Activated naive CD8-positive, alpha-beta T cell treated with anti-CD3 and anti-CD28 coated beads, Interleukin-2, amount 50 U/mL, for 24 hours (primary cell): ENCODE data around the gene LRR1.

ENCODE experiments used
- ATAC-seq: fragments of 150-1000 bp; cut with Tn5 transposase; one replicate; pipeline ENCODE4 v1.10.0; 2021
- DNase-seq: peaks from one replicate; pipeline ENCODE4 v3.0.0; 2021
- H3K27ac Mint-ChIP-seq: one replicate; pipeline ENCODE4 v1.8.0; 2021; ENCODE audit warnings: mild to moderate bottlenecking, mixed read lengths
- H3K27me3 Mint-ChIP-seq: one replicate; pipeline ENCODE4 v1.8.0; 2021; ENCODE audit warnings: mixed read lengths
- H3K36me3 Mint-ChIP-seq: one replicate; pipeline ENCODE4 v1.8.0; 2021; ENCODE audit warnings: low read depth, mixed read lengths
- H3K4me1 Mint-ChIP-seq: one replicate; pipeline ENCODE4 v1.8.0; 2021; ENCODE audit warnings: mixed read lengths
- H3K4me3 Mint-ChIP-seq: one replicate; pipeline ENCODE4 v1.8.0; 2021; ENCODE audit warnings: mild to moderate bottlenecking, moderate library complexity, mixed read lengths
- H3K9me3 Mint-ChIP-seq: one replicate; pipeline ENCODE4 v1.8.0; 2021; ENCODE audit warnings: mixed read lengths

Gene LRR1

GRCh38 chr14:49598485-49599300, at the start of gene LRR1:
LRR1 (plus strand) TSS chr14:49598940; CDS start chr14:49599021, 81 bp downstream.
- Mint-ChIP-seq H3K27ac (peak within 1 kb of the TSS; percentile 98), H3K4me3 (peak within 1 kb of the TSS; percentile 99), H3K9me3 (no peaks in the 10 kb centered on the region), H3K27me3 (no peaks in the 10 kb centered on the region), H3K36me3 (peaks cover 22% of the 10 kb centered on the region), H3K4me1 (peaks cover 30% of the 10 kb centered on the region)
- DNase-seq, result peak; percentile 90
- ATAC-seq, result peak; percentile 81

GRCh38 chr14:49549446-49549845, 49.3 kb upstream of the LRR1 start:
- H3K36me3 Mint-ChIP-seq, result no peaks in the 10 kb centered on the region
- no peaks in the 10 kb centered on the region for H3K9me3 Mint-ChIP-seq
- H3K4me1 Mint-ChIP-seq, result no peaks in the 10 kb centered on the region
- H3K4me3 Mint-ChIP-seq, result no peak overlapping the region
- no peak for DNase-seq
- no peak for ATAC-seq
- H3K27ac Mint-ChIP-seq, result no peak overlapping the region
- H3K27me3 Mint-ChIP-seq, result no peaks in the 10 kb centered on the region

- DNase-seq, result no peak
- Mint-ChIP-seq H3K4me1 (no peaks in the 10 kb centered on the region), H3K9me3 (no peaks in the 10 kb centered on the region), H3K27ac (no peak overlapping the region), H3K36me3 (no peaks in the 10 kb centered on the region), H3K4me3 (no peak overlapping the region), H3K27me3 (no peaks in the 10 kb centered on the region)
- ATAC-seq, result no peak
These were observed 48.9 kb upstream of the LRR1 start for GRCh38 chr14:49549881-49550280.

GRCh38 chr14:49550286-49551184, 48.2 kb upstream of the LRR1 start:
- H3K9me3 Mint-ChIP-seq, result no peaks in the 10 kb centered on the region
- H3K27me3 Mint-ChIP-seq, result no peaks in the 10 kb centered on the region
- no peaks in the 10 kb centered on the region for H3K4me1 Mint-ChIP-seq
- H3K27ac Mint-ChIP-seq, result no peak overlapping the region
- ATAC-seq (no peak), DNase-seq (no peak)
- H3K36me3 Mint-ChIP-seq, result no peaks in the 10 kb centered on the region
- H3K4me3 Mint-ChIP-seq, result no peak overlapping the region

GRCh38 chr14:49551569-49551968, 47.2 kb upstream of the LRR1 start:
- Mint-ChIP-seq H3K27me3 (no peaks in the 10 kb centered on the region), H3K4me1 (no peaks in the 10 kb centered on the region), H3K27ac (no peak overlapping the region)

GRCh38 chr14:49553106-49553505, 45.6 kb upstream of the LRR1 start:
- Mint-ChIP-seq H3K27ac (no peak overlapping the region), H3K4me1 (no peaks in the 10 kb centered on the region), H3K4me3 (no peak overlapping the region), H3K36me3 (no peaks in the 10 kb centered on the region), H3K9me3 (no peaks in the 10 kb centered on the region), H3K27me3 (no peaks in the 10 kb centered on the region)
- ATAC-seq (no peak), DNase-seq (no peak)

More at GRCh38 chr14:49551569-49551968, 47.2 kb upstream of the LRR1 start:
- Mint-ChIP-seq H3K4me3 (no peak overlapping the region), H3K9me3 (no peaks in the 10 kb centered on the region), H3K36me3 (no peaks in the 10 kb centered on the region)
- ATAC-seq (no peak), DNase-seq (no peak)

- Mint-ChIP-seq H3K27ac (no peak overlapping the region), H3K36me3 (no peaks in the 10 kb centered on the region)
These were observed 44.8 kb upstream of the LRR1 start for GRCh38 chr14:49553892-49554291.

GRCh38 chr14:49559979-49560768, 38.6 kb upstream of the LRR1 start:
- Mint-ChIP-seq H3K9me3 (no peaks in the 10 kb centered on the region), H3K27ac (no peak overlapping the region), H3K4me1 (no peaks in the 10 kb centered on the region), H3K36me3 (peaks cover 2% of the 10 kb centered on the region), H3K4me3 (no peak overlapping the region), H3K27me3 (peaks cover 5% of the 10 kb centered on the region)
- no peak for ATAC-seq
- DNase-seq, result no peak

More at GRCh38 chr14:49553892-49554291, 44.8 kb upstream of the LRR1 start:
- Mint-ChIP-seq H3K4me1 (no peaks in the 10 kb centered on the region), H3K27me3 (no peaks in the 10 kb centered on the region), H3K9me3 (no peaks in the 10 kb centered on the region), H3K4me3 (no peak overlapping the region)
- DNase-seq (no peak), ATAC-seq (no peak)

- DNase-seq (no peak), ATAC-seq (no peak)
- Mint-ChIP-seq H3K27me3 (no peaks in the 10 kb centered on the region), H3K4me1 (no peaks in the 10 kb centered on the region), H3K27ac (no peak overlapping the region), H3K4me3 (no peak overlapping the region), H3K9me3 (no peaks in the 10 kb centered on the region), H3K36me3 (peaks cover 16% of the 10 kb centered on the region)
These were observed 32.0 kb upstream of the LRR1 start for GRCh38 chr14:49566714-49567113.

- ATAC-seq, result no peak
These were observed 29.5 kb upstream of the LRR1 start for GRCh38 chr14:49569281-49569680.

GRCh38 chr14:49574038-49574437, 24.7 kb upstream of the LRR1 start:
- no peaks in the 10 kb centered on the region for H3K9me3 Mint-ChIP-seq
- H3K27ac Mint-ChIP-seq, result no peak overlapping the region
- ATAC-seq (no peak), DNase-seq (no peak)
- peaks cover 67% of the 10 kb centered on the region for H3K36me3 Mint-ChIP-seq
- no peak overlapping the region for H3K4me3 Mint-ChIP-seq
- peaks cover 21% of the 10 kb centered on the region for H3K4me1 Mint-ChIP-seq
- H3K27me3 Mint-ChIP-seq, result no peaks in the 10 kb centered on the region

More at GRCh38 chr14:49569281-49569680, 29.5 kb upstream of the LRR1 start:
- H3K27ac Mint-ChIP-seq, result no peak overlapping the region
- H3K4me1 Mint-ChIP-seq, result no peaks in the 10 kb centered on the region
- no peak overlapping the region for H3K4me3 Mint-ChIP-seq
- no peaks in the 10 kb centered on the region for H3K9me3 Mint-ChIP-seq
- peaks cover 35% of the 10 kb centered on the region for H3K36me3 Mint-ChIP-seq
- no peak for DNase-seq
- H3K27me3 Mint-ChIP-seq, result no peaks in the 10 kb centered on the region

GRCh38 chr14:49578141-49578540, 20.6 kb upstream of the LRR1 start:
- ATAC-seq, result no peak
- H3K27me3 Mint-ChIP-seq, result no peaks in the 10 kb centered on the region
- peaks cover 48% of the 10 kb centered on the region for H3K4me1 Mint-ChIP-seq
- H3K27ac Mint-ChIP-seq, result peak overlapping the region; percentile 5
- no peak overlapping the region for H3K4me3 Mint-ChIP-seq
- H3K9me3 Mint-ChIP-seq, result no peaks in the 10 kb centered on the region
- DNase-seq, result no peak
- peaks cover 67% of the 10 kb centered on the region for H3K36me3 Mint-ChIP-seq

GRCh38 chr14:49579841-49580240, 18.9 kb upstream of the LRR1 start:
- Mint-ChIP-seq H3K9me3 (no peaks in the 10 kb centered on the region), H3K27ac (peak overlapping the region; percentile 18), H3K4me3 (no peak overlapping the region), H3K4me1 (peaks cover 62% of the 10 kb centered on the region), H3K36me3 (peaks cover 70% of the 10 kb centered on the region), H3K27me3 (no peaks in the 10 kb centered on the region)
- no peak for ATAC-seq
- no peak for DNase-seq
